UCSD-AML1 (cell line): Measurements from ENCODE around the gene ARHGAP26.

ENCODE experiments used
- DNase-seq: peaks from one replicate; lab custom pipeline; 2025; ENCODE audit not compliant: unreplicated experiment; lab: John Stamatoyannopoulos, UW

The ARHGAP26 gene

DNA sequence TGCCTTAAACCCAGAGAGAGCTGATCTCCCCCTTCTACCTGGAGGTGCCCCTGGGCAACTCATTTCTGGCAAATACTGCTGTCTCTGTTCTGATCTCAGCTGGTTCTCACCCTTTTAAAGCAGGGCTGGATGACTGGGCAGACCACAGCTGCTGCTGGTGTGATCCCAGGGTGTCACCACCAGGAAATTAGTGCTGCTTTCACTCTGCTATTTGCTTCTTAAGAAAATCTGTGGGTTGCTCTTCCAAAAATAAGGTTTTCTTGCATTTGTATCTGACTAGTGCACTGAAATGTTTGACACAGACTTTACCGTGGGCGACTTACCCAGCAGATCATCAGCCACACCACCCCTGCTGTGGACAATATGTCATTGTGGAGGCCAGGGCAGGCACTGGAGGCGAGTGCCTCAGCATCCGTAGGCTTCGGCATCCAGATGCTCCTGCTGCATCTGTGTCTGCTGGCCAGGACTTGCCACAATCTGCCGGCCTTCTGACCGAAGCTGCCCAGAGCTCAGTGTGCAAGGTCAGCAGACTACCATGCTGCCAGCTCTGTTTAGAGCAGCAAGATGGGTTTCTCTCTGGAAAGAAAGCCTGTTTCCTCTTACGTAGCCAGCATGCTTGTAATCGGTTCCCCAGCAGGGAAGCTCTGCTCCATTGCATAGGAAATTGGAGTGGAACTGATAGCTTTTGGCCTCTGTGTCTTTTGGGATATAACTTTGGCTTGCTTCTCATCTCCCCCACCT lies 13.6 kb downstream of the ARHGAP26 start:
- DNase-seq = no peak

DNA sequence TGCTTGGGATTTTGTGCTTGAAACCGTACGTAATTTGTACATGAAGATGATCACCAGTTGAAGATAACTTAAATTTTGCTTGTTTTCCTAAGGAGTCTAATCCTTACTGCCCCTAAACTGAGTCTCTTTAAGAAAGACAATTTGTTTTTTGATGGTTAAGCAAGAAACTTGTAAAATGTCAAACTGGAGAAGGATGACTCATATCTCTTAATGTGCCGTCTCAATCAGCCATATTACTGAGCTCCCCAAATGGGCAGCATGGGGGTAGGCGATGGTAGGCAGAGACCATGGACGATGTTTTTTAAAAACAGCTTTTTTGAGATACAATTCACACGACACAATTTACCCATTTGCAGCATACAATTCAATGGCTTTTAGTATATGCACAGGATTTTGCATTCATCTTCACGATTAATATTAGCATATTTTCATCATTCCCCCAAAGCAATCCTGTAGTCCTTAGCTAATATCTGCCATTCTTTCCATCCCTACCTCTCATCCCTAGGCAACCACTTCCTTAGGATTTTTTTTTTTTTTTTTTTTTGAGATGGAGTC lies 14.3 kb downstream of the ARHGAP26 start:
- DNase-seq = no peak

DNA sequence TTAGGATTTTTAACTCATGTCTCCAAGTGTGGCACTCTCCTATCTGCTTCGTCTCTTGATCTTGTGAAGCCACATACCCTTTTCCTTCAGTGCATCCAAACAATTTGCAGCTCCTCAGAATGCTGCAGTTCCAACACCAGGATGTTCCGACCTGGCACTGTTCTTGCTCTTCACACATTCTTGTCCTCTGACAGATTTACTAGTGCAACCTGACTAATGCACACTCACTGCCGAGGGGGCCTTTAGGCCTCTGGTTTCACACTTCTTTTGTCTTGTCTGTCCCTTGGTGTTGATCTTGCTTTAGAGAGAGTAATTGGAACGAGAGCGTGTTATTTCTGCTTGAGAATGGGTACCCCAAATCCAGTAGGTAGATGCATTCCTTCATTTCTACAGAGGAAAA lies 15.0 kb downstream of the ARHGAP26 start:
- DNase-seq = no peak

DNA sequence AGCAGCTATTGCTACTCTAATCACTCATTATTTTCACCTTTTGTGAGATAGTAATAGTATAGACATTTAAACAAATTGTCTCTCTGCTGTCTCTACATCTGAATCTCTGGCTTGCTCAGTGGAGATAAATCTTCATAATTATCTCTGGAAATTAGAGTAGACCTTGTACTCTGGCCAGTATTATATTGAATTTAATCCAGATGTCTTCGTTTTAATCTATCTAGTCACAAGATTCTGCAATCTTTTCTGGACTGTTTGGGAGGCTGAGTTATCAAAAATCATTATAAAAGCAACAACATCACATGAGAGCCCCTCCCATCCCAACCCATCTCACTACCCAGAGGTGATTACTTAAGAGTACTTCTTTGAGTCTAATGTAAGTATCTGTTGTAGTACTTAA lies 19.0 kb downstream of the ARHGAP26 start:
- DNase-seq = no peak

DNA sequence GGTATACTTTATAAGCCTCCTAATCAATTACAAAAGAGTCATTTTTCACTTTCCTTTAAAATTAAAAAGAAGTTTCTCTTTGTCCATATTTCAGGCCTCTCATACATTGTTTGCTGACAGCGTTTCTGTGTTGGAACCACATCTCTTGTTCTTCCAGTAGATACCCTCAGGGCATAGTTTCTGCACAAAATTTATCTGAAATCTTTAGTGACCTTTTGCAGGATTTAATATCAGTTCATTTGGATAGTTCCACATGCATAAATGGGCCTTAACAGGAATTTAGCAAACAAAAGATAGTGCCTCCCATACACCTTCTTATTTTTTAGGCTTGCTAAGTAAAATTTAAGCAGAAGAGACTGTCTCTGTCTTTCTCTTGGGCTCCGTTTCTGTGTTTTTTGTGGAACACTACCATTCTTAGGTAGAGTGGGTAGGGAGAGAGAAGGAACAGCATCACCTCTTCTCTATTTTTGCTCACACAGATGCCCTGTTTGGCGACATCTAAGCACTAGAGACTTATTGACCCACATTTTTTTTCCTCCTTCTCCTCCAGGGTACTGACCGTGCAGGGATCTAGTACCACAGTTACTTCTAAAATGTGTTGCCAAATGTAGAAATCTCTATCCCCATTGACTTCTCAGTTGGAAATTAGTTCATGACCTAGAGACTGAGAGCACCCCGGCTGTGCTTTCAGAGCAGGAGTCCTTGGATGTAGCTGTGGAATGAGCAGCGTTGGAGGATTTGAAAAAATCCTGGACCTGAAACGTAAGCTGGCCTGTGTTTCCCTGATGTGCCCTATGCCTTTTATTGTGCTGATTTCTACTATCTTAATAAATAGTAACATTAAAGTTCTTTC lies 22.1 kb downstream of the ARHGAP26 start:
- DNase-seq = no peak

DNA sequence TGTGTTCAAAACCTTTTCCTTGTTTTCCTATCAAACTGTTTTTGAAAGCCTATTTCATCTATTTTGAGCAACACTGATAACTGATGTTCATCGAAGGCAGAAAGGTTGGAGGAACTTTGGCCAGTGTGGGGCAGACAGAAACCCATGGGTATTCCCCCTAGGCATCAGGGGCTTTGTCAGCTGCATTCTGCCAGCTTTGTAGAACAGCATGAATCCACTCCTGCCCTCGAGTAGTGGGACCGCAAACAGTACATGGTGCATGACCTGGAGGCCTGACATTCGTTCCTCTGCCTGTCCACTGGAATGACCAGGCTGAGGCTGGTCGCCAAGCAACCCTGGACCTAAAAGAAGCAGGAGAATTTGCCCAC lies 22.7 kb downstream of the ARHGAP26 start:
- DNase-seq = no peak

DNA sequence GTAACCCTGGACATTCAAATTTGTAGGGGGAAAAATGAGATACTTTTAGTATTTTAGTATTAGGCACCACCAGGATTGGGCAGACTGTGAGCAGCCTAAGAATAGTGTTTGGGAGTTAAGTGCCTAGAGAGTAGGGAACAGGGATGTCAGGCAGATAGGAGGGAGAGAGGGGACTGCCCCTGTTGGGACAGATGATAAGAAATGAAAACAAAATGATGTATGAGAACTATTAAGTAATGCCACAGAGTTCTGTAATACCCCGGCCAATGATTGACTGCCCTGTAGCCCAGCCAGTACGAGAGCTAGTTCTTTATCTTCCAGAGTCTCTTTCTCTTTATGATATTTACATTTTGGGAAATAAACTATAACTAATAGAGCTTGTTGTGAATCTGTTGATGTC lies 24.4 kb downstream of the ARHGAP26 start:
- no peak for DNase-seq

DNA sequence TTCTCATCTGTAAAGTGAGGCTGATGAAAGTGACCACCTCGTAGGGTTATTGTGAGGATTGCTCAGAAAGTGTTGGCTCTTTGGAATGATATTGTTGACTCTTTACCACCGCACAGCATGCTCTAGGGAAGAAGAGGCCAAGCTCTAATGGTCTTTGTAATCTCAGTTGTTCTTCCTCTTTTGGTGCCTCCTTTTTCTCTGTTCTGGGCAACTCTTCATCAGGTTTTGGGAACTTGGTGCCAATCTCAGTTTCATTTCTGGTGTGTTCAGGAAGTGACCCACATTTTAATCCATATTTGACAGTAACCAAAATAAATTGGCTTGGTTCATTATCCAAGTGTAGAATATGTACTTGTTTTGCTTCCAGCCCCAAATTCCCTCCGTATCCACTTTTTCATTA lies 25.1 kb downstream of the ARHGAP26 start:
- no peak for DNase-seq

DNA sequence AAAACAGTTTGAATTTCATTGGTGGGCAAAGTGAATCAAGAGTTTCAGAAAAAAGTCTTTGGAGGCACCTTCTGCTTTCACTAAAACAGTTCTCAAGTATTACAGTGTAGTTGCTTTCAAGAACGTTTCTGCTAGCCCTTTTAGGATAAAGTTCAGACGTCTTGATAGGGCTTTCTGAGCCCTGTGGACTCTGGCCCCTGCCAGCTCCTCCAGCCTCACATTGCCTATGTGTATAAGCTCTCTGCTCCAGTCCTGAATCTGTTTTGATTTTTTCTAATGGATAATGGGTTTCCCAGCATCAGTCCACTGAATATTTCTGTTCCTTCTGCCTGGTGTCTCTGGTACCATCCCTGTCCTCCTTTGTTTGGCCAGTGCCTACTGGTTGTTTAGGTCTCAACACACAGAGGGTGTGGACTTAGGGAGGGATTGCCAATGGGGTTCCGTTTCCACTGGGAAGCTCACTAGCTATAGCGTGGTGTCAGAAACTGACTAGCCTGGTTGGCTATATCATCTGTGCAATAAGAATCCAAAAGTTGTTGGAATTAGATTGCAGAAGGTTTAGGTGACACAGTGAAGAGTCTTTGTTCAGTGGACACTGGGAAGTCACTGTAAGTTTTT lies 26.4 kb downstream of the ARHGAP26 start:
- DNase-seq = no peak

DNA sequence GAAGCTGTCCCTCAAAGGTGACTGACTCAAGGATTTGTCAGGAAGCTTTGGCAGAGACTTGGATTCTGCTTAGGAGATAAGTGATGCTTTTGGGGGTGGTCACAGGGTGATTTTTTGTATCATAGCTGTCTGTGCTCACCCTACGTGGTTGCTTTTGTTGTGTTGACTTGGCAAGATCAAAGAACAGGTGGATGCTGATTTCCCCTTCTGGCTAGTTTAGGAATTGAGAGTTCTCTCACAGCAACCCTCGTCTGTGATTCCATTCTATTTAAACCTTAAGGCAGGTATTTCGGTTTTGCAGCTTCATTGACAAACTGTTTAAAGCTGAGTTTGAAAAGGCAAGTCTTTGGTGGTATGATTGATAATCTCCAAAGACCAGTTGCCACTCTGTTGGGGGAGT lies 27.2 kb downstream of the ARHGAP26 start:
- DNase-seq = no peak

DNA sequence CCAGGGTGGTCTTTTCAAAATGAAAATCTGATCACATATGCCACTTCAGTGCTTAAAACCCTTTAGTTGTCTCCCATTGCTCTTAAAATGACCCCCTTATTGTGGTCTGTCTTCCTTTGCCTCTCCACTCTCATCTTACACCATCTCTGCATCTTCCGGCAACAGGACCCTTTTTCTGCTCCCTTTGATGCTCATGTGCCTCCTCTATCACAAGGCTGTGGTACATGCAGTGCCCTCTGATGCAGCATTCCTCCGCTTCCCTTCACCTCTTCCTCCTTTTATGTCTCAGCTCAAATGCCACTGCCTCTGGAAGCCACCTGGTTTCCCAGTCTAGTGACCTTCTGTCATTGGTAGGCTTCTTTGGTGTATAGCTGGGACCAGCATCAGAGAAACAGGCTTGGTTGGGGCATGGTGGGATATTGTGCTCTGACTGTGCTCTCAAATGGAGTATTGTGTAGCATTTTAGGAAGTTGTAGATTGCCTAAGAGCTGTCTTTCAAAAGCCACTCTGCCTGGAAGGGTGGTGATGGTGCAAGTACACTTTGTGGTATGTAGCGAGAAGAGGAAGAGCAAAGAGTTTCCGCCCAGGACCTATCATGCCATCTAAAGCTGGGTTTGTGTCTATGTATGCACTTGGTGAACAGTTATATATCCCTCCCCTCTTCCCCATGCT lies 28.1 kb downstream of the ARHGAP26 start:
- peak; percentile 13 for DNase-seq

DNA sequence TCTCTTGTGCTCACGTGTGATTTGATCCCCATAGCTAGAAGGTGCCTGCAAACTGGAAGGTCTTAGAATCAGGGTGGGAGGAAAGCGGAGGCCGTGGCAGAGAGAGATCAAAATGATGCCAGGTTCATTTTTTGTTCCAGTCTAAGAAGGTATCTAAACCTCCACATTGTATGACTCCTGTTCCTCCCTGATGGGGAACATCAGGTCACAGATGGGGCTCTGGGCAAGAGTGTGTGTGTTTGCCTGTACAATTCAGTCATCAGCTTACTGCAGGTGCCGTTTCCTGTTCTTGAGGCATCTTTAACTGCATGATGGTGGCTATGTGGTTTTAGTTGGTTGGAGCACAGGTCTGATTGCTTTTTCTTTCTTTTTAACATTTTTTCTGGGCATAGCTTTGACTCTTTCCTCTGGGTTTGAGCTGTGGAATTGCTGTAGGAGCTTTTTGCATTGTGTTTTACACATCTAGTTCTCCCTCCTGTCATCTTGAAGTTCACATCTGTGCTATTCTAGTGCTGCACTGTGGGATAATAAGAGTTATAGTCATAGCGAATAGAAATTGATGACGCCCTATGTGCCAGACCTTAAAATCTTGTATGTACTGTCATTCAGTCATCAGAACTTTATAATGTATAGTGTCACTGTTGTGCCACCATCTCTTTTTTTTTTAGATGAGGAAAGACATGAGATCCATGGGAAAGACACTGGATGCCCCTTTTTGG lies 30.8 kb downstream of the ARHGAP26 start:
- DNase-seq = no peak

DNA sequence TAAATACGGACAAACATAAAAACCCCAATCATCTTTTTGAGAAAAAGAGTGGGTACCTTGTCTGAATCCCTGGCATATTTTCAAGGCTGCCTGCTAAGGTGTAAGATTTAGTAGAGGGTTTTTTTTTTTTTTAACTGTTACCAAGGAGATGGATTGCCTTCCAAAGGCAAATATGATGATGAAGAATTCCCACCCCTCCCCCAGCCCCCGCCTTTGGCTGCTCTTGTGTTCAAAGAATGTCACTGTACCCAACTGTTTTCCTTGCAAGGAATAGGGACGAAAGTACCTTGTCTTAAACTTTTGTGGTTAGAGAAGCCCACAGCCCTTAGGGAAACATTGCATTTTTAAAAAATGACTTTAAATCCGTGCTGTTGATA lies 31.3 kb downstream of the ARHGAP26 start:
- DNase-seq = no peak

DNA sequence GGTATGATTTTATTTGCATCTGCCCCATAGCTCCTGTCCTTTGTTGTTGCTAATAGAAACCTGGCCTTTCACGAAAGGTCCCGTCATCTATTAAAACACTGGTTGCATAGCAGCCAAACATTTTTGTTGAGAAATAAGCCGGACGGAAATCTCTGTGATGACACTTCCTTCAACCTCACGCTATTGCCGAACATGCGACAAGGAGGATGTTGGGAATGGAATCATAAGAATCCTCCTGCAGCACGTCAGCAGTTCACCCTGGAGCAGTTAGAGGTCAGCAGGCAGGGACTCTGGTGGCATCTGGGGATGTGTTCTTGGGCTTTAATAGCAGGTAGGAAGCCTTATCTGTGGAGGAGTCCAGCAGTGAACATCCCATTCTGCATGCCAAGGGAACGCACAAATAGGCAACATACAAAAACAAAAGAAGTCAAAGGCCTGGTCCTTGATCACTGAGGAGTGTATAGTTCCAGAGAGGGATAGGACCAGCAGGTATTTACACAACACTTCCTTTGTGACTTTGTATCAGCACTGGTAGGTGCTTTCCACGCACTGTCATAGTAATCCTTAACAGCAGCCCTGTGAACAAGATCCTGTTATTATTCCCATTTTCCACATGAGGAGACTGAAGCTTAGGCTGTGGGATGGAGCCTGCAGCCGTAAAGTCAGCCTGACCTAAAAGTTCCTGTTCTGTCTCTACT lies 33.4 kb downstream of the ARHGAP26 start:
- no peak for DNase-seq

DNA sequence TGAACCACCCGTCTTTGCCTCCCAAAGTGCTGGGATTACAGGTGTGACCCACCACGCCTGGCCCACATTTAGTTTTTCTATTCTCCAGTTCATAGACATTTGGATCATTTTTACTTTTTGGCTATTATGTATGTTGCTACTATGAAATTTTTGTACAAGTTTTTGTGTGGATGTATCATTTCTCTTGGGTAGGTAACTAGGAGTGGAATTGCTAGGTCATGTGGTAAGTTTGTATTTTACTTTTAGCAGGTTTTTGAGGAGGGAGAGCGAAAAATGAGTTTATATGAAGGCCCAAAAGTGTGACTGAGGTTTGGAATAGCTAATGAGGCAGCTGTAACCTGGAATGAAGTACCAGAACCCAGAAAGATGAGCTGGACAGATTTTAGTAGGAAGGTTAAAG lies 35.2 kb downstream of the ARHGAP26 start:
- no peak for DNase-seq

DNA sequence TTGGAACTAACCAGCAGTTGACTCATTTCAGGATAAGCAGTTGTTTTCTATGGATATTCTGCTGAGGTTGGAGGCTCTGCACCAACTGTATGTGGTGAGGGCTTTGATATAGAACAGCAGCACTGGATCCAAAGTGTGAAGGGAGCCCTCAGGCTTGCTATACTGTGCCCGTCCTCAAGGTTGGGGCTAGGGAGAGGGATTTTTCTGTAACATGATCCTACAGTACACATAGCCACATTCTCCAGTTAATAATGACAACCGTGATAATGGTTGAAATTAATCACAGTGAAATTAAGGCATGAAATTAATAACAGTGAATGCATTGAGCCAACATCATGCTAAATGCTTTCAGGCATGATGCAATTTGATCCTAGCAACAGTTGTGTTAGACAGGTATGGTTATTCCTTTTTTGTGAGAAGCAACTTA lies 36.7 kb downstream of the ARHGAP26 start:
- no peak for DNase-seq

DNA sequence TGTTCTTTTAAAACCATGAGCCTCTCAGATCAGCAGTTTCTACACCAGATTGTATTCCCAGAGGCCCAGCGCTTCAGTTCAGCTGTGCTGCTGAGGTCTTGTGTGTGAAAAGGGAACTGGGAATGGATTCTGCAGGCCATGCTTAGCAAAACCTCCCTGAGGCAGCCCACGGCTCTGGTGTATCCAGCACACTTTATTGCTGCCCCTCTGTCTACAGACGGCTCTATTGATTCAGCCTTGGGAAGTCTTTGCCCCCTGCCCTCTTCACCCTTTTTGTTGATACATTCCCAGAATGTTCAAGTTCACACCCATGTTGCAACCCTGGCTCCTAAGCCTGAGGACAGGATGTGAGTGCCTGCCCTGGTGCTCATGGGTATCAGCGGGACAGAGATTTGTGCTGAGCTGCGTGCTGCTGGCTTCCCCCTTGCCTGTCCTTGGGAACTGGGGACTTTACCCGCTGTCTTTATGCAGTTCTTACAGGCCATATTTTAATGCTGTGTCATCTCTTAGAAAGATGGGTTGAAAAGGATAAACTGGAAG lies 37.3 kb downstream of the ARHGAP26 start:
- DNase-seq = no peak

DNA sequence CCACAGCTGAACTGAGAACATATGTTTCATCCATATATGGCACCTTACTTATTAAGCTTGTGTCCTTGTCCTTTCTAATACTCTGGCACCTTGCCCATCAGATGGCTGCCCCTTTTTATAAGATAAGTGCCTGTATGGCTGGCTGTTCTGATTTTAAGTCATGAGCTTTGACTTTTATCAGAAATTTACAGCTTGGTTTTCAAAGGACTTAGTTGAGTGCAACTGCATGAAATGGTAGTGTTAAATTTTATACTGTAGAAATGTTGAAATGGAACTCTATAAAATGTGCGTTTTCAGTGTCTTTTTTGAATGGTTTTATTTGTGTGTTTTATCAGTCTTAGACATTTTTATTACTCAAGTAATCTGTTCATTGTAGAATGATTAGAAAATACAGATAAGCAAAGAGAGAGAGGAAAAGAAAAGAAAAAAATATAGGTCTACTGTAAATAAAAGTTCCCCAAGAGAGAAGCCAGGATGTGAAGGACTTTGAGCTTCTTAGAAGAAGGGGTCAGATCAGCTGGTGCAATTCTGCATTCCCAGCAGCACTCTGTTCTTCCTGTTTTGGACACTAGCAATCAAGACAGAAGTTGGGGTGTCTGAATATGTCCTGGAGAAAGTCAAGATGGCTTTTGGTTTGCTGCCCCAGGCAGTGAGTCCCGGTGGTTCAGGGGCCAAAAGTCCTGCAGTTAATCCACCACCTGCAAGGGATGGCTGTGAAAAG lies 38.9 kb downstream of the ARHGAP26 start:
- DNase-seq = no peak

DNA sequence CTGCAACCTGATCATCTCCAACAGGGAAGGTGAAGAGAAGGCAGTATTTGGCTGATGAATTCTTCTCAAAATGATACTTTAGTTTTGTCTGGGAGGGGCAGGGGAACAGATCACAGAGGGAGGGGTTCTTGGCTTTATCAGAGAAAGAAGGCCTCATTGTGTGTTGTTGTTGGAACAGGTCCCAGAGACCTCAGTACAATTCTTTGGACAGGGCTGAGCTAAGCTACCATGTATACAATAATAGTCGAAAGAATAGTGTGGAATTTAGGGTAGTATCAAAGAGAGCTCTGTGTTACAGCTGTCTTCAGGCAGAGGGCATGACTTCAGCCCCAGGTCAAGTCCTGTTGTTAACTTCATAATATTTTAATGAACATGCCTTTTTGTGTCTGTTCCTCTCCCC lies 39.9 kb downstream of the ARHGAP26 start:
- DNase-seq = no peak
